ENCODE measurements around the gene RNF125. TPM values are rescaled to one million over a fixed set of nuclear protein-coding genes. Genes with fewer than 3 reads are reported as not detected.

The RNF125 gene
- total and polyA plus RNA-seq, 9 of the 15 experiments (the other 6 are each of a cell fraction or from before 2014, with no cell fraction given): 0.01 to 0.29 (median 0.07) TPM; not detected in 1

- no peak for FAIRE-seq
- POLR2A ChIA-PET: no interaction called here
- CTCF ChIA-PET (ENCODE audit: low intra/inter-chr PET ratio): no interaction called here
- Histone ChIP-seq H3K4me2 (ENCODE audit: insufficient read depth, low read length) (no peak overlapping the region), H3K9me3 (replicated peaks; ENCODE audit: control insufficient read depth, insufficient read depth, low read depth, low read length) (no peaks in the 10 kb centered on the region), H3K4me1 (replicated peaks in 1 of 2; ENCODE audit: control insufficient read depth in 2 of 2, insufficient read depth in 2 of 2, low read length in 2 of 2) (no peaks in the 10 kb centered on the region), H3K4me3 (no peak overlapping the region), H3K79me2 (ENCODE audit: control insufficient read depth, insufficient read depth, low read length) (no peaks in the 10 kb centered on the region), H3K36me3 (ENCODE audit: control insufficient read depth, insufficient read depth, low read length) (no peaks in the 10 kb centered on the region), H3K9ac (ENCODE audit: insufficient read depth in 1 of 2, low read depth in 2 of 2, low read length in 2 of 2) (no peak overlapping the region), H3K9me1 (ENCODE audit: control insufficient read depth, insufficient read depth, low read length) (no peaks in the 10 kb centered on the region), H3K27me3 (ENCODE audit: control insufficient read depth in 2 of 2, insufficient read depth in 2 of 2, low read length in 2 of 2) (peaks cover 13 to 20% of the 10 kb centered on the region in 2 experiments), H3K27ac (ENCODE audit: extremely low read depth, low read depth, low read length) (no peak overlapping the region), H4K20me1 (replicated peaks; ENCODE audit: control insufficient read depth, insufficient read depth, low read length) (no peaks in the 10 kb centered on the region), H2AFZ (ENCODE audit: low read depth, low read length) (no peak overlapping the region)
- DNase-seq (ENCODE audit: extremely low read depth in 1 of 4, low spot score in 3 of 4): no peak
- intact Hi-C loops (cut with micrococcal nuclease) (no loop called here), in situ Hi-C loops (cut with MboI) (no loop called here)
- TF ChIP-seq NCOR1 (IDR thresholded peaks at IDR 0.05): no peak
- TF ChIP-seq ADNP (tag; IDR thresholded peaks at IDR 0.05): no peak
- TF ChIP-seq TRIM28 (IDR thresholded peaks at IDR 0.05): no peak
- no peak for TF ChIP-seq SRSF9 (IDR thresholded peaks at IDR 0.05; ENCODE audit: borderline replicate concordance, low read depth, low read length)
- TF ChIP-seq ZBTB7A (IDR thresholded peaks at IDR 0.05; ENCODE audit: borderline replicate concordance, control insufficient read depth, low read depth, low read length): no peak
- no peak for TF ChIP-seq TCF3 (CRISPR knock-in tag; IDR thresholded peaks at IDR 0.05)
- no peak for TF ChIP-seq NKRF (IDR thresholded peaks at IDR 0.05; ENCODE audit: borderline replicate concordance)
- no peak for TF ChIP-seq ZFP30 (CRISPR knock-in tag; IDR thresholded peaks at IDR 0.05; ENCODE audit: borderline replicate concordance)
- TF ChIP-seq HOXB6 (CRISPR knock-in tag; IDR thresholded peaks at IDR 0.05; ENCODE audit: borderline replicate concordance): no peak
- TF ChIP-seq ASH1L (IDR thresholded peaks at IDR 0.05; ENCODE audit: borderline replicate concordance, low read depth, partially characterized antibody): no peak
- TF ChIP-seq SNRNP70 (optimal IDR thresholded peaks at IDR 0.05; ENCODE audit: low read depth, low read length): no peak
- TF ChIP-seq RBM14 (IDR thresholded peaks at IDR 0.05; ENCODE audit: borderline replicate concordance, insufficient read depth, low read depth, low read length): no peak
- TF ChIP-seq ZFP36 (IDR thresholded peaks at IDR 0.05; ENCODE audit: low read depth, low read length, partially characterized antibody): no peak
- TF ChIP-seq PRPF4 (IDR thresholded peaks at IDR 0.05; ENCODE audit: insufficient read depth, low read depth, low read length, poor library complexity, severe bottlenecking): no peak
- TF ChIP-seq CAMTA2 (CRISPR knock-in tag; conservative IDR thresholded peaks at IDR 0.05): no peak
- ATAC-seq: no peak; the same call in 2 of the 3 replicates
- WGBS (ENCODE audit: insufficient coverage, low coverage, missing lambda C conversion rate): 0% methylated on average over 2 of the region's 2 CpGs
- no TSS peak for BruUV-seq (replicated peaks)
Observed at GRCh38 chr18:31990823-31991222, 27.8 kb upstream of the RNF125 start.
